Lung microvascular endothelial cell (primary cell): ENCODE data around the gene TFDP2. TPM values are rescaled to one million over a fixed set of nuclear protein-coding genes. Genes with fewer than 3 reads are reported as not detected.
"Not testable (repeated sequence)": the region's sequence is repeated elsewhere in the genome, so short reads cannot be mapped to it uniquely, and the experiment has no call there.

Experiments used
- DNase-seq, 2 donors: peaks; one replicate each; pipeline versions ENCODE4 v3.0.0 to v3.0.0-alpha.2; 2010; ENCODE audit warnings: low read depth in 2 of 2
- total RNA-seq: library from RNA; depleted of rRNA; stranded (reverse); fragments of >200 nt; gene quantifications from 2 replicates; pipeline ENCODE4 v1.2.1, GENCODE V29; 2014

Gene TFDP2
- total RNA-seq, 1 donor from 2014 or later = 14.7 TPM

GRCh38 chr3:142075656-142076055 lies 73.7 kb downstream of the TFDP2 start:
- DNase-seq = not testable (repeated sequence)

GRCh38 chr3:142072816-142073215 lies 76.5 kb downstream of the TFDP2 start:
- no peak for DNase-seq

GRCh38 chr3:142065932-142066331 lies 83.4 kb downstream of the TFDP2 start:
- DNase-seq = no peak

GRCh38 chr3:142065344-142065743 lies 84.0 kb downstream of the TFDP2 start:
- DNase-seq = no peak

DNA sequence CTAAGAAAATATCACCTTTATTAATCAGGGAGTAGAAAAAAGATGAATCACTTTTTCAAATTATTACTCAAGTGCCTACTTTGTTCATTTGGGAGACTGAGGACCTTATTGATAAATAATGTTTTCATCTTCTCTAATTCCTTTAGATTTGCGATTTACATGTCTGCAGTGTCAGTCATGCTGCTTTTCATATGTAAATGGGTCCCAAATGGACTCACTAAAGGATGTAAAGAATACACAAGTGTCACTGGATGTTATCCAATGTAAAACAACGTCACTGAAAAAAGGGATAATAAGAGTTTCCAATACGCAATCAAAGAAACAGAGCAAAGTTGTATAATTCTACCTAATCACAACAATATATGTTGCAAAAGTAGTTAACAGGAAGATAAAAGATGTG lies 84.9 kb downstream of the TFDP2 start:
- no peak for DNase-seq

DNA sequence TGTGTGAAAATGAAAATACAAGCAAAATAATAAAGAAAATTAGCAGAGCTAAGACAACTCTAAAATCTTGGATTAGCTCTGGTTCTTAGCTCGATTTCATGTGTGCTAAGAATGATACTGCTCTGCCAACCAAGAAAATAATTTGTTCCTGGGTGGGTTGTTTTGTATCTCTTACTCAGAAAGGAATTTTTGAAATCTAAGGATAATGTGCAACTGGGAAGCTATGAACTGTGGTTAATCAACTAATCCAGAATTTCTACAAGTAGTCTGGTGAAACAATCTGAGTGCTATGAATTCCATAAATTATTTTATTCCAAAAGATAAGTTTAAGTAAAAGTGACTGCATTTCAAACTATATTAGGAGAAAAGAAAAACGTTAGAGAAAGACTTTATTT lies 92.0 kb downstream of the TFDP2 start:
- no peak for DNase-seq

DNA sequence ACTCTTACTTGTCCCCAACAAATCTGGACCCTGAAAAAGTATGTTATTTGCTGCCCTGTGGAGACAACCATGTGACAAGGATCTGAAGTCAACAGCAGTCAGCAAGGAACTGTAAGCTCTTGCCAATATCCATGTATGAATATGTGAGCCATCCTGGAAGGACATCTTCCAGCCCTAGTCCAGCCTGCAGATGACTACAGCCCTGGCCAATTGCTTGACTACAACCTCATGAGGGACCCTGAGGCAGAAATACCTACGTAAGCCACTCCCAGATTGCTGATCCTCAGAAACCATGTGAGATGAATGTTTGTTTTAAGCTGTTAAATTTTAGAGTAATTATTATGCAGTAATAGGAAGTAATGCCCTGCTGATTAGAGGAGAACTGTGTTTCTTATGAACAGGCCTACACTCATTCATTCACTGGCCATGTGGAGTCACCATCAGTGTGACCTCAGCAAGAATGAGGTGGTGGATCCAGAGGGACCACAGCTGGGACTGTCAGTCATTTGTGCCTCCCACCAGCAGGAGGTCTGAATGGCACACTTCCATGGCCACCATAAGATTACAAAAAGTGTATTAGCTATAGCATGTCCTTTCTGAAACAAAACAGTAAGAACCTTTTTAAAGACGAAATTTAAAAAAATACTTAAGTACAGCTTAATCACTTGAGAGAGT lies 92.6 kb downstream of the TFDP2 start:
- DNase-seq = no peak

DNA sequence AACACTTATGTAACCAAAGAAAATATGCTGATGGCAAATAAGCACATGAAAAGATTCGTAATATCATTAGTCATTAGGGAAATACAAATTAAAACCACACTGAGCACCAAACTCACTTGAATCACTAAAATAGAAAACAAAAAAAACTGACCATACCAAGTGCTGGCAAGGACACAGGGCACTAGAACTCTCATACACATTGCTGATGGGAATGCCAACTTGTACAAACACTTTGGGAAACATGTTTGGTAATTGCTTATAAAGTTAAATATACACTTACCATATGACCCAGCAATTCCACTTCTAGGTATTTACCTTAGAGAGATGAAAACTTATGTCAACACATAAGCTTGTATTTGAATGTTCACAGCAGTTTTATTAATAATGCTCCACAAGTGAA lies 95.5 kb downstream of the TFDP2 start:
- no peak for DNase-seq

GRCh38 chr3:142053244-142053643 lies 96.1 kb downstream of the TFDP2 start:
- peak in 1 of 2 donors; percentile 65 for DNase-seq

GRCh38 chr3:142051351-142051750 lies 98.0 kb downstream of the TFDP2 start:
- no peak for DNase-seq

DNA sequence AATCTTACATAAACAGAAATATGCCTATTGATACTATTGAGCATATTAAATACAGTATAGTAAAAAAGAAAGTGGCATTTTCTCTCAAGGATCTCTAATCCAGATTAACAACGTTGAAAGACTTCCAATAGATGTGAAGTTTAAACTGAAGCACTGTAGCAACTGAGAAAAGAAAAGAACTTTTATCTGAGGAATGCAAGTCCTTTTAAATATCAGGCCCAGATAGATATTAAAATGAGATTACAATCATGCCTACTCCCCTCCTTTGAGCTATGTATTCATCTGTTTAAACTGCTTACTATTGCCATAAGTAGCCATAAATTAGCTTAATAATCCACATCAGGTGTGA lies 102.3 kb downstream of the TFDP2 start:
- DNase-seq = no peak

DNA sequence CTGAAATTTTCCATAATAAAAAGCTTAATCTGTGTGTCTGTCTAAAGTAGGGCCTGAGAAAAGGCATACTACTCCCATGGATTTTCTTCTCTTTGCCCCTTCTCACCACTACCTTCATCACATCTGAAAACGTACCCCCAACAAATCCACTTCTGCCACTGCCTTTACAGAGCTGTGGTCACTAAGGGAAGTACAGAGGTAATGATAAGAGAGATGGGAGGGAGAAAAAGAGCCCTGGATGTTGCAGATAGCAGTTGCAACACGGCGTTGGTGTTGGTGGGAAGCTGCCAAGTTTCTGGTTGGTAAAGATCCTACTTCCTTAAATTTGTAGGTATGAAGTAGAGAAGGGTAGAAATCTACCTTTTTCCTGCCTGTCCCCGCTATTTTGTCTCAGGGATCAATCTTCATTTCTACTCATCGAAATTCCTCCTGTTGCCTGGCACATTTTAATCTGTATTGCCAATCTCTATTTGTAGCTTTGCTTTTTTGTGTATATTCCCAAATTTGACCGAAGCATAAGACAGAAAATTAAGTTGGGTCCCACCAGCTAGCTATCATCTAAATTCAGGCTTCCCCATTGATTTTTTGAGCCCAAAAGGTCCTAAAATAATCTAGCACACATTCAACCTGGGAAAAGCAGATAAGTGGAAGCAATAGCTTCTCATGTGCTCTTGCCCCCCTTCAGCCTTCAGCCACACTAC lies 102.9 kb downstream of the TFDP2 start:
- DNase-seq = no peak

DNA sequence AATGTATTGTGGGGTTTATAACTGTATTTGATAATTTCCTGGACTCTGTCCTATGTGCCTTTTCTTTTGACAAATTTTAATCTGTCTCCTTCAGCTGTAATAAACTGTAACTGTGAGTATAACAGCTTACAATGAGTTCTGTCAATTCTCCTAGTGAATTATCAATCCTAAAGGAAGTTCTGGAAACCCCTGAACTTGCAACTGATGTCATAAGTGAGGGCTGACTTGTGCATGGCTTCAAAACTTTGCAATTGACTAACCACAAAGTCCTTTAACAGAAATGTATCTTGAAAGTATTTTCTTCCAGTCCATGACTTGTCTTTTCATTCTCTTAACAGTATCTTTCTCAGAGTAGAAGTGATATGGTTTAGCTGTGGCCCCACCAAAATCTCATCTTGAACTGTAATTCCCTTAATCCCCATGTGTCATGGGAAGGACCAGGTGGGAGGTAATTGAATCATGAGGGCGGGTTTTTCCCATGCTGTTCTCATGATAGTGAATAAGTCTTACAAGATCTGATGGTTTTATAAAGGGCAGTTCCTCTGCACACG lies 108.3 kb downstream of the TFDP2 start:
- DNase-seq = no peak

- no peak for DNase-seq
Measured at GRCh38 chr3:142035308-142035922, 113.9 kb downstream of the TFDP2 start.

DNA sequence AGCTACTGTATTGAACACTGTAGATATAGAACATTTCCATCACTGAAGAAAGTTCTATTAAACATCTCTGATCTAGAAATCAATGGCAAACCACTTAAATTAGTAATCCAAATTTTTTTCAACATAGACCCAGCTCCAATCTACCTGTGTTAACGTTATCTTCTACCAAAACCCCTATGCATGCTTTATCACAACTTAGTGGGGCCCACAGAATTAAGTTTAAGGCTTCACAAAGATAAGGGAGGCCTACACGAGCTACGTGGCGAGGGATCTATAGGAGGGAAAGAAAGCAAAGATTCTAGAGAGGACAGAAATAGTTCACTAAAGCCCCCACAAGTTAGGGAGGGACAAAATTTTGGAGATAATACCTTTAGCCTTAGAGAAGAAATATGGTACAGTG lies 116.1 kb downstream of the TFDP2 start:
- DNase-seq = no peak

DNA sequence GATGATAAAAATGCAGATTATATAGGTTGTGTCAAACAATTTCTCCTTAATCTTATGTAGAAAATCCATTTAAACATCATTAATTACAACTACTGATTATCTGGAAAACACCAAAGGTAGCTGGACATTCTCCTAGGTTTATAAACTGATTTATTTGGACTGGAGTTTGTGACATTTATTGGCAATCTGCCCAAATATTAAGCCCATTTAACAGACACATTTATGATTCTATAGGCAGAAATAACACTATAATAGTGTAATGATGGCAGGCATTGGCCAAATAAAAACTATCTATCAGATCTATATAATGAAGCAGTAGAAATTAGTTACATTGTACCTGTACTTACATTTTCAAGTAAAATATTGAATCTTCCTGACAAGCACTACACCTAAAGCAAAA lies 117.8 kb downstream of the TFDP2 start:
- no peak for DNase-seq

DNA sequence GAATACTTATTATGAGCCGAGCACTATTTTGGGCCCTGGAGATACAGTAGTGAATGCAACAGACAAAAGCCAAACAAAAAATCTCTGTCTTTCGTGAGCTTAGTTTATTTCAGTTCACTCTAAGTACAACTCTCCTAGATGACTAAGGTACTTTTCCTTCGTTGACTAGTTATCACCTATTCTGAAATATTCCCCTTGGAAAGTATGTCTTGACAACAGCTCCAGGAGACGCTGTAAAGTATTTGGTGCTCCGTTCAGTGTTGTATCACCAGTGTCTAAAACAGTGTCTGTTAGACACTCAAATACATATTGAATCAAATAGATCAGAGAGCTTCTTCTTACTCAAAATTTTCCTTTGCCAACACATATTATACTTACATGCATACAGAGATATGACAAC lies 119.6 kb downstream of the TFDP2 start:
- DNase-seq = no peak

GRCh38 chr3:142029052-142029642 lies 120.2 kb downstream of the TFDP2 start:
- no peak for DNase-seq

GRCh38 chr3:142028243-142028777 lies 121.0 kb downstream of the TFDP2 start:
- DNase-seq = peak; percentile 61 to 77

- DNase-seq = peak; percentile 39 to 50
Measured at GRCh38 chr3:142027735-142028134, 121.6 kb downstream of the TFDP2 start.

- no peak for DNase-seq
Measured at GRCh38 chr3:142027300-142027699, 122.0 kb downstream of the TFDP2 start.

- DNase-seq = no peak
Measured at GRCh38 chr3:142026333-142026732, 123.0 kb downstream of the TFDP2 start.
